HG03039 (cell line): ENCODE measurements around the gene BIRC5.
"Not testable (repeated sequence)": the region's sequence is repeated elsewhere in the genome, so short reads cannot be mapped to it uniquely, and the experiment has no call there.

ENCODE experiments used
- ATAC-seq: cut with Tn5 transposase; IDR thresholded peaks from one replicate; pipeline ENCODE4 v1.9.1; 2021; ENCODE audit warnings: mild to moderate bottlenecking, moderate library complexity; ENCODE audit not compliant: unreplicated experiment

Gene BIRC5

GRCh38 chr17:78214016-78214705 is at the start of gene BIRC5:
Gene BIRC5, plus strand, starts transcription at chr17:78214253. Its CDS starts 64 bp downstream, at chr17:78214317.
- ATAC-seq = peak; percentile 74

DNA sequence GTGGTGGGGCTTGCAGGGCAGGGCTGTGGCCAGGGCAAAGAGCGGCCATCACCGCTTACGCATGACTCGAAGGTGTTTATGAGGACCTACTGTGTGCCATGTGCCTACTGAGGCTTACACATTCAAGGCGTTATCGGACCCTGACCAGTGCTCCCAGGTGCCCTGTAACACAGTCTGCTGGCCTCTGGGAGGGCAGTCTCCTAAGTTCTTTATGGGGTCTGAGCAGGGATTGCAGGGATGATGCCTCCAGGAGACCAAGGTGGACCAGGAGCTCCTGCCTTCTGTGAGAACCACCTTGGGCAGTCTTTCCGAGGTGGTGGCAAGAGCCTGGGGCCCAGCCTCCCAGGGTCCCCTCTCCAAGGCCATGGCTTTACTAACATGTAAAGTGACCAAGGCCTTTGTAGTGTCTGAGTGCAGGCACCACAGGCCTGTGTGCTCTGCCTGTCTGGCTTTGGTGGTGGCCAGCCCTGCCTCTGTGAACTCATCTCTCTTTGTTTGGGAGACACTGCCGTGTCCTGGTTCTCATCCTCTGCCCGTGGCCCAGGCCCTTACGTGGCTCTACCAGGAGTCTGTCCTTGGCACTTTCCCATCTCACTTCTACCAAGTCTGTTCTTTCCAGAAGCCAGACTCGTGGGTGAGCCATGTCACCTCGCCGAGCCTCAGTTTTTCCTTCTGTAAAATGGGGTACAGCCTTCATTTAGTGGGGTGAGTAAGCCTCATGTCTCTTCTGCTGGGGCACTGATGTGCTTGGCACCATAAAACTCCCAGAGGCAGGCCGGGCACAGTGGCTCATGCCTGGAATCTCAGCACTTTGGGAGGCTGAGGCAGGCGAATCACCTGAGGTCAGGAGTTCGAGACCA is 49.1 kb upstream of the BIRC5 start:
- ATAC-seq = no peak

DNA sequence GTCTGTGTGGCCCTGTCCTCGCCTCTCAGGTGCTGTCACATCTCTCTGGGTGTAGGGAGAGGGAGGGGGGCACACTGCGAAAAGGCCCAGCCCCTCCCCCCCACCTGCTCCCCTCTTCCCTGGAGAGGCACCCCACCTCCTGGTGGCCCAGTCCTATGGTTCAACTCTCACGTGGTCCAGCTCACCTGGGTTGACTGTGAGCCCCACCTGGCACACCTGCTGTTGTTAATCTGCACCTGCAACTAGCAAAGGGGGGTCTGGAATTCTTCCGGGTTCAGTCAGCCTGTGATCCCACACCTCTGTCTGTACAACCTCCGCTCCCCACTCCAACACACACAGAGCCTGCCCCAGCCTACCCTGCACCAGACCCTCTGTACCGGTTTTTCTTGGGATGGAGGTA is 47.6 kb upstream of the BIRC5 start:
- ATAC-seq = no peak

- ATAC-seq = no peak
Measured at GRCh38 chr17:78168242-78168902, 45.7 kb upstream of the BIRC5 start, which contains the start of gene SYNGR2. Gene SYNGR2, plus strand, starts transcription at chr17:78168581. Its CDS starts 36 bp downstream, at chr17:78168617.

- no peak for ATAC-seq
Measured at GRCh38 chr17:78168903-78169793, 44.9 kb upstream of the BIRC5 start.

- ATAC-seq = no peak
Measured at GRCh38 chr17:78170692-78171590, 43.1 kb upstream of the BIRC5 start.

DNA sequence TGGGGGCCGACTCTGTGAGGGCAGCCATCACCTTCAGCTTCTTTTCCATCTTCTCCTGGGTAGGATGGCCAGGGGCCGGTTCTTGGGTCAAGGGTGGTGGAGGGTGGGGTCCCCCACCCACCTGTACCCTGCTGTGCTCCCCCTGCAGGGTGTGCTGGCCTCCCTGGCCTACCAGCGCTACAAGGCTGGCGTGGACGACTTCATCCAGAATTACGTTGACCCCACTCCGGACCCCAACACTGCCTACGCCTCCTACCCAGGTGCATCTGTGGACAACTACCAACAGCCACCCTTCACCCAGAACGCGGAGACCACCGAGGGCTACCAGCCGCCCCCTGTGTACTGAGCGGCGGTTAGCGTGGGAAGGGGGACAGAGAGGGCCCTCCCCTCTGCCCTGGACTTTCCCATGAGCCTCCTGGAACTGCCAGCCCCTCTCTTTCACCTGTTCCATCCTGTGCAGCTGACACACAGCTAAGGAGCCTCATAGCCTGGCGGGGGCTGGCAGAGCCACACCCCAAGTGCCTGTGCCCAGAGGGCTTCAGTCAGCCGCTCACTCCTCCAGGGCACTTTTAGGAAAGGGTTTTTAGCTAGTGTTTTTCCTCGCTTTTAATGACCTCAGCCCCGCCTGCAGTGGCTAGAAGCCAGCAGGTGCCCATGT is 42.3 kb upstream of the BIRC5 start:
- ATAC-seq = not testable (repeated sequence)

- ATAC-seq = no peak
Measured at GRCh38 chr17:78172249-78173051, 41.6 kb upstream of the BIRC5 start.

GRCh38 chr17:78173097-78173715 is 40.8 kb upstream of the BIRC5 start:
- ATAC-seq = no peak

GRCh38 chr17:78174346-78174869 is 39.6 kb upstream of the BIRC5 start:
- ATAC-seq = no peak

DNA sequence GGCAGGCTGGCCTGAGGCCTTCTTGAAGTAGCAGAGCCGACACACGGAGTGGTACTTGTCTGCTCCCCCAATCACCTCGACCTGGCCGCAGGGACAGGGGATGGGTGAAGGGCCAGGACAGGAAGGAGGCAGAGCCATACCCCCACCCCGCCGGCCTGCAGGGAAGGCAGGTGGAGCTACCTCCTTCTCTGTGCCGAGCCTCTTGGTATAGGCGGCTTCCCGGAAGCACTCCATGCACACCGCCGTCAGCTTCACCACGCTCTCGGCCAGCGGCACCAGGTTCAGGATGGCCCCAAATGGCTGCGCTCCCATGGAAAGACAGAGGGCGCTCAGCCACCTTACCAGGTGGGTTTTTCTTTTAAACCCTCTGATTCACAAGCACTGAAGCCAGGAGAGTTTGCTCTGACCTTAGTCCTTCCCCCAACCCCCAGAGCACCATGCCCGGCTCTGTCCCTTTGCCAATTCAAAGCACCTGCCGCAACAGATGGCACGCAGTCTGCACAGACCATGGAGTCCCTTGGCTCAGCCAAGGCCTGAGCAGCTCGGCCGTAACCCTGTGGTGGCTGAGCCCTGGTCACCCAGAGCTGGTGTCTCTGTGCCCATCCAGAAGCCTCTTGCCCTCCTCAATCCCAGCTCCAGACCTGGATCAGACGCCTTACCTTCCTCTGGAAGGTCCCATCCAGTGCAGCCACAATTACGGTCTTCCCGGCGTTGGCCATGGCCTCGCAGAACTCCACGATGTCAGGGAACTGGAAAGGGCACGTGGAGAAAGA is 39.0 kb upstream of the BIRC5 start:
- ATAC-seq = no peak

DNA sequence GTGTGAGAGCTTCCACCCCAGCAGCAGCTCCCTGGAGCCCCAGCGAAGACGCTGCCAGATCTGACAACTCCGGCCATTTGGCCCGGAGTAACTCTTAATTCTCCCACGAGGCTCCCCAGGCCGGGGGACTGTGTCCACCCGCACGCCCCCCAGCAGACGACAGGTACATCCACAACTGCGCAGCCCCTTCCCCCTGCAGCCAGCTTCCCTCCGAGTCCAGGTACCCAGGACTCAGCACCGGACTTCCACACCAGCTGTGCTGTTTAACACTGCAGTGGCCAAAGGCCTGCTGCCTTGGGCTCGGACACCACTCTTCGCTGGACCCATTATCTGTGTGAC is 38.4 kb upstream of the BIRC5 start:
- no peak for ATAC-seq

- no peak for ATAC-seq
Measured at GRCh38 chr17:78176548-78177025, 37.5 kb upstream of the BIRC5 start.

DNA sequence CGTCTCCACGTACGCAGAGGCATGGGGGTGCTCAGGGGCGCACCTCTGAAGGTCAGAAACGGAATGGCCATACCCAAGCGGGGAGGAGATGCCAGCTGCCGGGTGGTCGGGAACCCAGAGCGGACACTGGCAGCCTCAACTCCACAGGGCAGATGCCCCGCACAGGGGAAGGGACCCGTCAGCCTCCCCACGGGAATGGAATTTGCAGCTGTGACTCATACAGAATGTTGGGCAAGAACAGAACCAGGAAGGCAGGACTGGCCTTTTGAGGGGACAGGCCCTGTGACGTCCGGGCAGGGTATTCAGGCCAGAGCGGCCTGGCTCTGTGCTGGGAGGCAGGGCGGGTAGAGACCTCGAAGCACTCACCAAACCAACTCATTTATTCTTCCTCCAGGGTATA is 34.7 kb upstream of the BIRC5 start:
- no peak for ATAC-seq

DNA sequence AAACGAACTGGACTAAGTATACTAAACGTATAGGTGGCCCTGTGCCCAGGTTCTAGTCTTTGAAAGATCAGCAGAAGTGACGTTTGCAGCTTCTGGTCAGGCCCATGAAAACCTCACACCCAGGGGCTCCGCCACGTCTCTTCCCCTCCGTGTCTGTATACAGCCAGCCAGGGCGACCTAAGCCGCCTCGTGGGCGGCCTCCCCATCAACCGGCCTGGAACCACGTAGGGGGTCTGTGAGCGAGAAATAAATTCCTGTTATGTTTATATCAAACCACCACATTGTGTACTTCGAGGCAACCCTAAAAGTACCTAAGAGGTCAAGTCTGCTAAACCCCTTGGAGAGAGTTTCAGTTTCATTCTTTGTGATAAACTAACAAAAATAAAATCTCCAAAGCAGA is 34.0 kb upstream of the BIRC5 start:
- no peak for ATAC-seq

DNA sequence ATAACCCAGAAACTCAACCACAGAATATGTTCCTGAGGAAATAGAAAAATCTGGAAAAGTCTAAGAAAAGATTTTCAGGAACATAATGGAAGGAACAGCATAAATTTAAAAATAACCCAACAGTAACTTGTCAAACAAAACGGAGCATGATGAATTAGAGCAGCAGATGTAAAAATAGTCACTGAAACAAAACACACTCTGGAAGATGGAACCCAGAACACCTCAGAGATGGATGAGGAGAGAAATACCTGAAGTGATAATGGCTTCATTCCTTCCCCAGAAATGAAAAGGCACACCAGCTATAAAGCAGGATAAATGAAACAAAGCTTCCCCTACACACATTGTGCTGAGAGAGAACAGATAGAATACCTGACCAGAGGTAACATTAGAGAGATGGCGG is 33.5 kb upstream of the BIRC5 start:
- ATAC-seq = no peak

DNA sequence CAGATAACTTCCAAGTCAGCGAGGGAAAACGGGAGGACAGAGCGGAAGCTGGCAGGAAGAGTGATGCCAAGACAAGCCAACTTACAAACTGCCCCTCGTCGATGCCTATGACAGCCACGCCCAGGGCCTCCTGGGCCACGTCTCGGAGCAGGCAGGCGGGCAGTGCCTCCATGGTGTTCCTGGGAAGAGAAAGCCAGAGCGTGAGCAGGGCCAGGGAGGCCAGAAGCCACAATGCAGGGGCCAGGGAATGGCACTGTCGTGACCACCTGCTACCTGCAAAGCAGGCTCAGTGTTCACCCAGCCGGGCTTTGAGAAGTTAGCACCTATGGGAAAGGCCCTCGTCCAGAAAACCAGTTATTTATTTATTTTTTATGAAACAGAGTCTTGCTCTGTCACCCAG is 31.5 kb upstream of the BIRC5 start:
- no peak for ATAC-seq
